ENCODE measurements around the gene RAPGEF4.
"Not testable (repeated sequence)": the region's sequence is repeated elsewhere in the genome, so short reads cannot be mapped to it uniquely, and the experiment has no call there.

Gene RAPGEF4

GRCh38 chr2:173016451-173016850 lies 280.8 kb downstream of the RAPGEF4 start:
- no peak for DNase-seq

GRCh38 chr2:173017646-173018420 lies 282.2 kb downstream of the RAPGEF4 start:
- DNase-seq, result no peak

GRCh38 chr2:173019755-173020154 lies 284.1 kb downstream of the RAPGEF4 start:
- no peak for DNase-seq

- DNase-seq, result no peak
Observed at GRCh38 chr2:173021939-173022371, 286.3 kb downstream of the RAPGEF4 start.

- DNase-seq, result no peak
Observed at GRCh38 chr2:173023718-173024117, 288.1 kb downstream of the RAPGEF4 start.

- DNase-seq, result no peak
Observed at GRCh38 chr2:173026479-173026878, 290.8 kb downstream of the RAPGEF4 start.

- peak; percentile 62 for DNase-seq
Observed at GRCh38 chr2:173027181-173028128, 291.8 kb downstream of the RAPGEF4 start.

- DNase-seq, result no peak
Observed at GRCh38 chr2:173028141-173028540, 292.5 kb downstream of the RAPGEF4 start.

GRCh38 chr2:173028671-173029070 lies 293.0 kb downstream of the RAPGEF4 start:
- DNase-seq, result no peak

GRCh38 chr2:173030561-173031490 lies 295.2 kb downstream of the RAPGEF4 start:
- DNase-seq, result no peak

- no peak for DNase-seq
Observed at GRCh38 chr2:173032032-173032431, 296.4 kb downstream of the RAPGEF4 start.

- no peak for DNase-seq
Observed at GRCh38 chr2:173033084-173033483, 297.4 kb downstream of the RAPGEF4 start.

- DNase-seq, result no peak
Observed at GRCh38 chr2:173034143-173034542, 298.5 kb downstream of the RAPGEF4 start.

- no peak for DNase-seq
Observed at GRCh38 chr2:173037245-173038120, 301.8 kb downstream of the RAPGEF4 start.

- not testable (repeated sequence) for DNase-seq
Observed at GRCh38 chr2:173038257-173038656, 302.6 kb downstream of the RAPGEF4 start.

GRCh38 chr2:173040729-173041128 lies 305.1 kb downstream of the RAPGEF4 start:
- DNase-seq, result no peak

GRCh38 chr2:173043476-173043875 lies 307.8 kb downstream of the RAPGEF4 start:
- DNase-seq, result no peak

- no peak for DNase-seq
Observed at GRCh38 chr2:173043897-173044519, 308.4 kb downstream of the RAPGEF4 start.

- no peak for DNase-seq
Observed at GRCh38 chr2:173044686-173045085, 309.0 kb downstream of the RAPGEF4 start.

GRCh38 chr2:173045181-173045580 lies 309.5 kb downstream of the RAPGEF4 start:
- no peak for DNase-seq

GRCh38 chr2:173048522-173048896 lies 312.9 kb downstream of the RAPGEF4 start:
- no peak for DNase-seq
